HG03045 (cell line): ENCODE measurements around the gene PRR4.

ENCODE experiments used
- ATAC-seq: cut with Tn5 transposase; IDR thresholded peaks from one replicate; pipeline ENCODE4 v1.9.1; 2021; ENCODE audit warnings: mild to moderate bottlenecking, moderate library complexity; ENCODE audit not compliant: unreplicated experiment

Gene PRR4

GRCh38 chr12:10849425-10849878 is at the start of gene PRR4:
Gene PRR4 (minus strand): TSS chr12:10849475. CDS start chr12:10849437, 38 bp downstream.
- no peak for ATAC-seq

GRCh38 chr12:10896854-10897253 is 47.6 kb upstream of the PRR4 start:
- no peak for ATAC-seq

- ATAC-seq, result no peak
Observed at GRCh38 chr12:10891937-10892336, 42.7 kb upstream of the PRR4 start.

GRCh38 chr12:10889226-10889625 is 40.0 kb upstream of the PRR4 start:
- no peak for ATAC-seq

GRCh38 chr12:10884086-10884725 is 34.9 kb upstream of the PRR4 start, which contains the start of gene PRH1:
Gene PRH1 (minus strand): TSS chr12:10884255. CDS start chr12:10884217, 38 bp downstream.
- no peak for ATAC-seq

- no peak for ATAC-seq
Observed at GRCh38 chr12:10873378-10873777, 24.1 kb upstream of the PRR4 start.

- no peak for ATAC-seq
Observed at GRCh38 chr12:10867381-10867780, 18.1 kb upstream of the PRR4 start.

- ATAC-seq, result no peak
Observed at GRCh38 chr12:10863512-10864218, 14.4 kb upstream of the PRR4 start.

GRCh38 chr12:10861366-10861765 is 12.1 kb upstream of the PRR4 start:
- no peak for ATAC-seq

- no peak for ATAC-seq
Observed at GRCh38 chr12:10855807-10856206, 6.5 kb upstream of the PRR4 start.

GRCh38 chr12:10853776-10854175 is 4.5 kb upstream of the PRR4 start:
- no peak for ATAC-seq

- no peak for ATAC-seq
Observed at GRCh38 chr12:10851243-10851858, 2.1 kb upstream of the PRR4 start.

- no peak for ATAC-seq
Observed at GRCh38 chr12:10847744-10848143, 1.5 kb downstream of the PRR4 start.

GRCh38 chr12:10842862-10843261 is 6.4 kb downstream of the PRR4 start:
- ATAC-seq, result no peak

- ATAC-seq, result no peak
Observed at GRCh38 chr12:10838461-10838860, 10.8 kb downstream of the PRR4 start.

- ATAC-seq, result no peak
Observed at GRCh38 chr12:10829994-10830393, 19.3 kb downstream of the PRR4 start.

- ATAC-seq, result no peak
Observed at GRCh38 chr12:10826258-10826657, 23.0 kb downstream of the PRR4 start, which contains the start of gene TAS2R10. Gene TAS2R10 (minus strand): TSS chr12:10826358. CDS start chr12:10826269, 89 bp downstream.

- no peak for ATAC-seq
Observed at GRCh38 chr12:10824957-10825356, 24.3 kb downstream of the PRR4 start.

GRCh38 chr12:10811883-10812536 is 37.3 kb downstream of the PRR4 start:
- no peak for ATAC-seq

GRCh38 chr12:10810068-10810467 is 39.2 kb downstream of the PRR4 start, which contains the start of gene TAS2R9:
Gene TAS2R9 (minus strand): TSS chr12:10810168. CDS start chr12:10810075, 93 bp downstream.
- no peak for ATAC-seq

GRCh38 chr12:10807186-10807585 is 42.1 kb downstream of the PRR4 start, which contains the start of gene TAS2R8:
Gene TAS2R8 (minus strand): TSS chr12:10807286. CDS start chr12:10806980, 306 bp downstream.
- ATAC-seq, result no peak
